ENCODE results near the gene ASTN1. TPM values are rescaled to one million over a fixed set of nuclear protein-coding genes. Genes with fewer than 3 reads are reported as not detected.

ASTN1 gene
- total and polyA plus RNA-seq, 4 experiments from 2014 or later = not detected

GRCh38 chr1:177033628-177034027 is 130.9 kb downstream of the ASTN1 start:
- DNase-seq = no peak
- no peak overlapping the region for H3K27ac Mint-ChIP-seq
- ChIA-PET CTCF (ENCODE audit: partially characterized antibody) (no interaction called here), POLR2A (ENCODE audit: partially characterized antibody) (no interaction called here)
- H3K4me1 ChIP-seq (ENCODE audit: insufficient read depth, low read length) = no peaks in the 10 kb centered on the region
- no peaks in the 10 kb centered on the region for H3K9me3 ChIP-seq (ENCODE audit: control insufficient read depth in 1 of 2, low read length in 2 of 2)
- intact Hi-C loops (cut with micrococcal nuclease) = no loop called here
- H3K27me3 ChIP-seq (ENCODE audit: insufficient read depth, low read length) = no peaks in the 10 kb centered on the region
- H3K27me3 Mint-ChIP-seq = no peaks in the 10 kb centered on the region
- peaks cover 0 to 7% (median 0%) of the 10 kb centered on the region in 8 donors for H3K9me3 Mint-ChIP-seq
- H3K4me1 Mint-ChIP-seq = no peaks in the 10 kb centered on the region
- H3K27ac ChIP-seq (ENCODE audit: low read depth, low read length) = no peak overlapping the region
- H3K4me3 ChIP-seq (ENCODE audit: low read length in 2 of 2) = no peak overlapping the region
- no peaks in the 10 kb centered on the region for H3K36me3 ChIP-seq (ENCODE audit: insufficient read depth, low read length)
- no peak overlapping the region for H3K4me3 Mint-ChIP-seq
- no peaks in the 10 kb centered on the region for H3K36me3 Mint-ChIP-seq

GRCh38 chr1:177032434-177032833 is 132.1 kb downstream of the ASTN1 start:
- no peak overlapping the region for H3K27ac ChIP-seq (ENCODE audit: low read depth, low read length)
- Mint-ChIP-seq H3K4me3 (no peak overlapping the region), H3K36me3 (no peaks in the 10 kb centered on the region), H3K9me3 (peaks cover 0 to 7% (median 0%) of the 10 kb centered on the region in 8 donors), H3K4me1 (no peaks in the 10 kb centered on the region), H3K27ac (no peak overlapping the region), H3K27me3 (no peaks in the 10 kb centered on the region)
- H3K4me1 ChIP-seq (ENCODE audit: insufficient read depth, low read length) = no peaks in the 10 kb centered on the region
- ChIA-PET POLR2A (ENCODE audit: partially characterized antibody) (no interaction called here), CTCF (ENCODE audit: partially characterized antibody) (interaction anchor here (1.0 kb wide), 1 partner anchor 32 kb away, joined by 3 read pairs; no protein-coding TSS in a partner anchor)
- peak in 1 of 5 donors; percentile 30 for DNase-seq
- no peak overlapping the region for H3K4me3 ChIP-seq (ENCODE audit: low read length in 2 of 2)
- intact Hi-C loops (cut with micrococcal nuclease) = no loop called here
- no peaks in the 10 kb centered on the region for H3K36me3 ChIP-seq (ENCODE audit: insufficient read depth, low read length)
- H3K9me3 ChIP-seq (ENCODE audit: control insufficient read depth in 1 of 2, low read length in 2 of 2) = no peaks in the 10 kb centered on the region
- no peaks in the 10 kb centered on the region for H3K27me3 ChIP-seq (ENCODE audit: insufficient read depth, low read length)

- Mint-ChIP-seq H3K4me1 (no peaks in the 10 kb centered on the region), H3K4me3 (no peak overlapping the region), H3K36me3 (no peaks in the 10 kb centered on the region), H3K27me3 (peaks cover 0 to 1% of the 10 kb centered on the region in 2 donors), H3K9me3 (peaks cover 0 to 19% (median 4%) of the 10 kb centered on the region in 8 donors), H3K27ac (no peak overlapping the region)
- Histone ChIP-seq H3K36me3 (ENCODE audit: insufficient read depth, low read length) (no peaks in the 10 kb centered on the region), H3K4me3 (ENCODE audit: low read length in 2 of 2) (no peak overlapping the region), H3K27ac (ENCODE audit: low read depth, low read length) (no peak overlapping the region), H3K27me3 (ENCODE audit: insufficient read depth, low read length) (no peaks in the 10 kb centered on the region), H3K9me3 (ENCODE audit: control insufficient read depth in 1 of 2, low read length in 2 of 2) (no peaks in the 10 kb centered on the region), H3K4me1 (ENCODE audit: insufficient read depth, low read length) (no peaks in the 10 kb centered on the region)
- ChIA-PET CTCF (ENCODE audit: partially characterized antibody) (no interaction called here), POLR2A (ENCODE audit: partially characterized antibody) (no interaction called here)
- no peak for DNase-seq
- intact Hi-C loops (cut with micrococcal nuclease) = no loop called here
Measured at GRCh38 chr1:177024623-177025022, 139.9 kb downstream of the ASTN1 start.

GRCh38 chr1:177023726-177024125 is 140.8 kb downstream of the ASTN1 start:
- Mint-ChIP-seq H3K27me3 (peaks cover 0 to 1% of the 10 kb centered on the region in 2 donors), H3K4me3 (no peak overlapping the region), H3K9me3 (peaks cover 0 to 19% (median 3%) of the 10 kb centered on the region in 8 donors), H3K27ac (no peak overlapping the region), H3K36me3 (no peaks in the 10 kb centered on the region), H3K4me1 (no peaks in the 10 kb centered on the region)
- DNase-seq = no peak
- CTCF ChIA-PET (ENCODE audit: partially characterized antibody) = no interaction called here
- no peak overlapping the region for H3K27ac ChIP-seq (ENCODE audit: low read depth, low read length)
- intact Hi-C loops (cut with micrococcal nuclease) = no loop called here
- H3K9me3 ChIP-seq (ENCODE audit: control insufficient read depth in 1 of 2, low read length in 2 of 2) = no peaks in the 10 kb centered on the region
- POLR2A ChIA-PET (ENCODE audit: partially characterized antibody) = no interaction called here
- H3K36me3 ChIP-seq (ENCODE audit: insufficient read depth, low read length) = no peaks in the 10 kb centered on the region
- H3K4me1 ChIP-seq (ENCODE audit: insufficient read depth, low read length) = no peaks in the 10 kb centered on the region
- no peak overlapping the region for H3K4me3 ChIP-seq (ENCODE audit: low read length in 2 of 2)
- no peaks in the 10 kb centered on the region for H3K27me3 ChIP-seq (ENCODE audit: insufficient read depth, low read length)

GRCh38 chr1:177023249-177023648 is 141.3 kb downstream of the ASTN1 start:
- ChIA-PET CTCF (ENCODE audit: partially characterized antibody) (no interaction called here), POLR2A (ENCODE audit: partially characterized antibody) (no interaction called here)
- H3K27me3 Mint-ChIP-seq = peaks cover 0 to 1% of the 10 kb centered on the region in 2 donors
- H3K9me3 ChIP-seq (ENCODE audit: control insufficient read depth in 1 of 2, low read length in 2 of 2) = no peaks in the 10 kb centered on the region
- H3K4me1 ChIP-seq (ENCODE audit: insufficient read depth, low read length) = no peaks in the 10 kb centered on the region
- no peak overlapping the region for H3K4me3 Mint-ChIP-seq
- H3K9me3 Mint-ChIP-seq = peaks cover 0 to 19% (median 4%) of the 10 kb centered on the region in 8 donors
- no peaks in the 10 kb centered on the region for H3K4me1 Mint-ChIP-seq
- H3K27ac Mint-ChIP-seq = no peak overlapping the region
- DNase-seq = no peak
- intact Hi-C loops (cut with micrococcal nuclease) = no loop called here
- H3K36me3 Mint-ChIP-seq = no peaks in the 10 kb centered on the region
- H3K4me3 ChIP-seq (ENCODE audit: low read length in 2 of 2) = no peak overlapping the region
- no peaks in the 10 kb centered on the region for H3K27me3 ChIP-seq (ENCODE audit: insufficient read depth, low read length)
- no peak overlapping the region for H3K27ac ChIP-seq (ENCODE audit: low read depth, low read length)
- no peaks in the 10 kb centered on the region for H3K36me3 ChIP-seq (ENCODE audit: insufficient read depth, low read length)

GRCh38 chr1:177021687-177022086 is 142.8 kb downstream of the ASTN1 start:
- Histone ChIP-seq H3K27ac (ENCODE audit: low read depth, low read length) (no peak overlapping the region), H3K4me1 (ENCODE audit: insufficient read depth, low read length) (no peaks in the 10 kb centered on the region), H3K36me3 (ENCODE audit: insufficient read depth, low read length) (no peaks in the 10 kb centered on the region), H3K27me3 (ENCODE audit: insufficient read depth, low read length) (no peaks in the 10 kb centered on the region), H3K9me3 (ENCODE audit: control insufficient read depth in 1 of 2, low read length in 2 of 2) (no peaks in the 10 kb centered on the region), H3K4me3 (ENCODE audit: low read length in 2 of 2) (no peak overlapping the region)
- POLR2A ChIA-PET (ENCODE audit: partially characterized antibody) = no interaction called here
- no peak overlapping the region for H3K4me3 Mint-ChIP-seq
- H3K36me3 Mint-ChIP-seq = no peaks in the 10 kb centered on the region
- intact Hi-C loops (cut with micrococcal nuclease) = no loop called here
- peaks cover 0 to 12% (median 4%) of the 10 kb centered on the region in 8 donors for H3K9me3 Mint-ChIP-seq
- DNase-seq = no peak
- H3K27me3 Mint-ChIP-seq = peaks cover 0 to 1% of the 10 kb centered on the region in 2 donors
- H3K4me1 Mint-ChIP-seq = no peaks in the 10 kb centered on the region
- no peak overlapping the region for H3K27ac Mint-ChIP-seq
- CTCF ChIA-PET (ENCODE audit: partially characterized antibody) = interaction anchor here (0.8 kb wide), 1 partner anchor 43 kb away, joined by 3 read pairs; no protein-coding TSS in a partner anchor

- H3K4me1 ChIP-seq (ENCODE audit: insufficient read depth, low read length) = no peaks in the 10 kb centered on the region
- no peaks in the 10 kb centered on the region for H3K27me3 ChIP-seq (ENCODE audit: insufficient read depth, low read length)
- Mint-ChIP-seq H3K27me3 (peaks cover 0 to 1% of the 10 kb centered on the region in 2 donors), H3K36me3 (no peaks in the 10 kb centered on the region), H3K4me1 (no peaks in the 10 kb centered on the region), H3K27ac (no peak overlapping the region), H3K4me3 (no peak overlapping the region), H3K9me3 (peaks cover 0 to 12% (median 4%) of the 10 kb centered on the region in 8 donors)
- no peak overlapping the region for H3K27ac ChIP-seq (ENCODE audit: low read depth, low read length)
- CTCF ChIA-PET (ENCODE audit: partially characterized antibody) = interaction anchor here (0.8 kb wide), 1 partner anchor 42 kb away, joined by 3 read pairs; no protein-coding TSS in a partner anchor
- no peaks in the 10 kb centered on the region for H3K36me3 ChIP-seq (ENCODE audit: insufficient read depth, low read length)
- no peak overlapping the region for H3K4me3 ChIP-seq (ENCODE audit: low read length in 2 of 2)
- no peak for DNase-seq
- intact Hi-C loops (cut with micrococcal nuclease) = no loop called here
- no peaks in the 10 kb centered on the region for H3K9me3 ChIP-seq (ENCODE audit: control insufficient read depth in 1 of 2, low read length in 2 of 2)
- POLR2A ChIA-PET (ENCODE audit: partially characterized antibody) = no interaction called here
Measured at GRCh38 chr1:177020851-177021589, 143.5 kb downstream of the ASTN1 start.

Measured in CD4-positive, alpha-beta memory T cell (primary cell).